ENCODE data around the gene C7.

DNA sequence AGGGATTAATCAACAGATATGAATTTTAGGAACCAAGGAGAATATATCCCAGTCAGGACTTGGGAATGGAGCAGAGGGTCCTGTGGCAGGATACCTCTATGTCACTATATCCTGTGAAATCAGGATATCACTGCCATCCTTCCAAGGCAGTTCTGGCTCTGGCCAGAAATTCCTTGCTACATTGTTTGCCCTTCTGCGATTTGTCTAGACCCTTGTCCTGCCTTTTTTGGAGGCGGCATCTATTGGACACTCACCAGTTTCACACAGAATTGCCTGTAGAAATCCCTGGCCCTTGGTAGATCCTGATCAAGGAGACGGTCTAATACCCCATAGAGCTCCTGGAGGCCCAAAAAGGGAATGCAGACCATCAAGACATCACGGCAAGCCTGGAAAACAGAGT is 90.7 kb downstream of the C7 start:
- TF ChIP-seq CTCF (IDR thresholded peaks at IDR 0.05) (no peak), POLR2A (IDR thresholded peaks at IDR 0.05) (no peak), POLR2AphosphoS5 (IDR thresholded peaks at IDR 0.05) (no peak), EP300 (IDR thresholded peaks at IDR 0.05) (no peak)
